NB4 (cell line): Measurements from ENCODE around the gene TUT4.

Experiments used
- DNase-seq: peaks from one replicate; pipeline ENCODE4 v3.0.0; 2010; ENCODE audit warnings: low read depth
- H3K4me3 ChIP-seq: one replicate; pipeline ENCODE4 v1.5.1; 2011; ENCODE audit warnings: mild to moderate bottlenecking, low read depth, low read length, moderate library complexity
- CTCF ChIP-seq: IDR thresholded peaks from one replicate; pipeline ENCODE4 v1.5.1; 2012; ENCODE audit warnings: low read depth, low read length
- MAX ChIP-seq: IDR thresholded peaks from 2 replicates; pipeline ENCODE4 v1.6.1; 2011; ENCODE audit warnings: low read depth, low read length
- MYC ChIP-seq: IDR thresholded peaks from 2 replicates; pipeline ENCODE4 v1.6.1; 2011; ENCODE audit warnings: low read depth, low read length
- POLR2A ChIP-seq: IDR thresholded peaks from 2 replicates; pipeline ENCODE4 v1.6.1; 2011; ENCODE audit warnings: mild to moderate bottlenecking; ENCODE audit not compliant: insufficient read length; ENCODE audit errors: extremely low read depth

Gene TUT4

GRCh38 chr1:52552505-52553361 lies at the start of gene TUT4:
TSS of gene TUT4 (minus strand) at chr1:52553092. CDS start at chr1:52526280, 26,812 bp downstream.
- peak within 1 kb of the TSS; percentile 89 for H3K4me3 ChIP-seq
- TF ChIP-seq POLR2A (no peak), MAX (no peak), MYC (no peak), CTCF (no peak)
- peak; percentile 92 for DNase-seq

GRCh38 chr1:52601991-52602855 lies 49.3 kb upstream of the TUT4 start, which contains the start of gene GPX7:
TSS of gene GPX7 (plus strand) at chr1:52602371. CDS start at chr1:52602410, 39 bp downstream.
- DNase-seq, result peak; percentile 69
- peak within 1 kb of the TSS; percentile 55 for H3K4me3 ChIP-seq
- TF ChIP-seq MYC (no peak), CTCF (no peak), POLR2A (no peak), MAX (no peak)

- no peak for DNase-seq
- TF ChIP-seq MYC (no peak), CTCF (no peak), MAX (no peak), POLR2A (no peak)
- H3K4me3 ChIP-seq, result no peak overlapping the region
Observed at GRCh38 chr1:52601519-52601918, 48.6 kb upstream of the TUT4 start.

- TF ChIP-seq CTCF (no peak), MYC (no peak), MAX (no peak), POLR2A (no peak)
- no peak overlapping the region for H3K4me3 ChIP-seq
- DNase-seq, result no peak
Observed at GRCh38 chr1:52600533-52601179, 47.8 kb upstream of the TUT4 start.

- H3K4me3 ChIP-seq, result no peak overlapping the region
- DNase-seq, result no peak
- TF ChIP-seq MYC (no peak), MAX (no peak), CTCF (no peak), POLR2A (no peak)
Observed at GRCh38 chr1:52599236-52599635, 46.3 kb upstream of the TUT4 start.
